Erythroblast (primary cell): ENCODE results near the gene PDS5B.

Experiments used
- GATA1 ChIP-seq: IDR thresholded peaks from 2 replicates; pipeline ENCODE4 v1.6.1; 2011; ENCODE audit warnings: low read depth, mild to moderate bottlenecking, control low read depth, low read length, moderate library complexity
- POLR2A ChIP-seq: IDR thresholded peaks from 2 replicates; pipeline ENCODE4 v1.6.1; 2011; ENCODE audit warnings: mild to moderate bottlenecking, low read length

DNA sequence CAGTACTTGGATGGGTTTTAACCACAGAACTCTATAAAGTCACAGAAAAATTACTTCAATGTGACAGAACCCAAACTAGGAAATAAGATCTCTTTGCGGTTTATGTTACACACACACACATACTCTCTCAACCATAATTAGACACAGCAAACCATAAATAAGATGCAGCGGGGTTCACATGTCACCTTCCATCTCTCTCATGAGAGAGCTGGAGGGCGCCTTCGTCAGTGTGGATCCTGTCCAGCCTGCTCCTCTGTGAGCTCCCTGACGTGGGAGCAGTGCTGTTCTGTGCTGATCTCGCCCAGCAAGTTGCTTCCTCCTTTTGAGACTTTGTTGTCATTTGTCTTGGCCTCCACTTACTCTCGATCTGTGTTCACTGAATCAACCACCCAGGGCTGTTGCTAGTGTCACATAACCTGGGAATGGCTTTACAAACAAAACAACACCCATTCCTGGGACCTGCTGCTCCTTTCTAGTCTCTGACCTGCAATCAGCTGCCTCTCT is 225.1 kb downstream of the PDS5B start:
- TF ChIP-seq POLR2A = no peak
- no peak for TF ChIP-seq GATA1
